Esophagus (tissue), 2 donors: ENCODE results near the gene STXBP2. TPM values are rescaled to one million over a fixed set of nuclear protein-coding genes. Genes with fewer than 3 reads are reported as not detected.

Experiments used
- H3K27ac ChIP-seq, 2 donors: one replicate each; pipeline ENCODE4 v1.5.1; 2013; ENCODE audit warnings: low read depth in 2 of 2, mild to moderate bottlenecking in 2 of 2, inconsistent platforms in 1 of 2, low read length in 1 of 2, moderate library complexity in 1 of 2
- H3K27me3 ChIP-seq, 2 donors: one replicate each; pipeline ENCODE4 v1.6.1; 2013; ENCODE audit warnings: low read length in 2 of 2, control low read depth in 1 of 2, mild to moderate bottlenecking in 1 of 2; ENCODE audit not compliant: insufficient read depth in 2 of 2, control insufficient read depth in 1 of 2
- H3K36me3 ChIP-seq, 2 donors: one replicate each; pipeline ENCODE4 v1.6.1; 2013; ENCODE audit warnings: low read length in 1 of 2; ENCODE audit not compliant: control insufficient read depth in 2 of 2, insufficient read depth in 2 of 2
- H3K4me1 ChIP-seq, 2 donors: one replicate each; pipeline ENCODE4 v1.6.1; 2013; ENCODE audit warnings: low read length in 1 of 2; ENCODE audit not compliant: control insufficient read depth in 2 of 2, insufficient read depth in 2 of 2
- H3K4me3 ChIP-seq, 2 donors: one replicate each; pipeline ENCODE4 v1.5.1; 2013; ENCODE audit warnings: low read length in 2 of 2, mild to moderate bottlenecking in 2 of 2, low read depth in 1 of 2, moderate library complexity in 1 of 2
- H3K9me3 ChIP-seq, 2 donors: one replicate each; pipeline ENCODE4 v1.6.1; 2013; ENCODE audit warnings: mild to moderate bottlenecking in 2 of 2, low read depth in 1 of 2, low read length in 1 of 2, moderate library complexity in 1 of 2; ENCODE audit not compliant: control insufficient read depth in 2 of 2, insufficient read depth in 1 of 2
- WGBS, 2 donors: extraction: QIAGEN DNeasy Blood & Tissue Kit; methylation state at CpG; one replicate each; pipeline ENCODE4 v1.1.7; 2013; 5-methylcytosine and 5-hydroxymethylcytosine counted together
- polyA plus RNA-seq, 2 donors: library from polyadenylated mRNA; stranded (reverse); fragments of 200-250 nt; gene quantifications; one replicate each; pipeline ENCODE4 v1.2.3, GENCODE V29; 2013
- donor health status: healthy with polysubstance abuse.
- donor health status: Bipolar disorder and iron deficiency.

STXBP2 gene
- polyA plus RNA-seq, 2 donors, result 73.2 to 88.7 TPM

DNA sequence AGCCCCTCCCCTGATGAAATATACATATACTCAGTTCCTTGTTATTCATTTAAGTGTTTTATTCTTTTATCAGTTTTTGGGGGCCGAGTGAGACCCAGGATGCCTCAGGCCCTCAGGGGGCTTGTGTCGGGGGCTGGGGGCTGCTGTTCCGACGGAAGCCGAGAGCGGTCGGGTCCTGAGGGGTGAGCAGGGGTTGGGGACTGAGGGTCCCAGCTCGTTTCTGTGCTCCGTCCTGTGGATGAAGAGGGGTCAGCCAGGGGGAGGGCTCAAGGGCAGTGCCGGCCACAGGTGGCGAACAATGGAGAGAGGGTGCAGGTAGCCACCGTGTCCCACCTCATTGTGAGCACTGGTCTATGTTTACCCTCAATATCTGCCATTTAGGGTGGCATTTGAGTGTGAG lies 5.3 kb upstream of the STXBP2 start:
- Histone ChIP-seq H3K4me1 (peaks cover 9 to 22% of the 10 kb centered on the region in 2 donors), H3K4me3 (no peak overlapping the region), H3K27ac (no peak overlapping the region), H3K36me3 (peaks cover 0 to 15% of the 10 kb centered on the region in 2 donors), H3K9me3 (no peaks in the 10 kb centered on the region), H3K27me3 (no peaks in the 10 kb centered on the region)
- WGBS, 2 donors, result 87 to 91% methylated on average over 12 of the region's 12 CpGs

GRCh38 chr19:7632340-7633203 lies 4.3 kb upstream of the STXBP2 start:
- H3K4me3 ChIP-seq, result no peak overlapping the region
- H3K27ac ChIP-seq, result no peak overlapping the region
- no peaks in the 10 kb centered on the region for H3K27me3 ChIP-seq
- WGBS, 2 donors, result 91 to 93% methylated on average over 37 to 40 of the region's 40 CpGs
- H3K36me3 ChIP-seq, result peaks cover 0 to 10% of the 10 kb centered on the region in 2 donors
- H3K9me3 ChIP-seq, result no peaks in the 10 kb centered on the region
- H3K4me1 ChIP-seq, result peaks cover 6 to 22% of the 10 kb centered on the region in 2 donors

DNA sequence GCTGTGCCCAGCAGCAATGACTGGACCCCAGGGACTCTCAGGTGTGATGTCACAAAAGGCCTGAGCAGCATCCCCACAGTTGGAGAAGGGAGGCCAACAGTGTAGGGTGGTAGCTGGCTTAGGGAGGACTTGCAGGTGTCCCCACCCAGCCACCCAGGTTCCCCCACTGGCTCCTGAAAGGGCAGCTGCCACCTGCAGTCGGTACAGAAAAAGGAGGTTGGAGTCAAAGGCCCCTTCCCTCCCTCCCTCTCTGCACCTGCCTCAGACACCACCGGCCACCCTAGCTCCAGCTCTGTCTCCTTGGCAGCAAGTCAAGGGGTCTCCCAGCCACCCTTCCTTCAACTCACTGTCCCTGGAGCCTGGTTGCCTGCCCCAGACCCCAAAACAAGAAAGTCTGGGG lies 3.2 kb upstream of the STXBP2 start, which contains the start of gene PCP2:
TSS of gene PCP2 (minus strand) at position 22 of the 400 bp plus-strand sequence. CDS start 262 bp downstream, outside the sequence.
- no peaks in the 10 kb centered on the region for H3K9me3 ChIP-seq
- H3K4me1 ChIP-seq, result peaks cover 3 to 12% of the 10 kb centered on the region in 2 donors
- no peak within 1 kb of the TSS for H3K4me3 ChIP-seq
- peaks cover 0 to 10% of the 10 kb centered on the region in 2 donors for H3K36me3 ChIP-seq
- WGBS, 2 donors, result 13% methylated on average over 1 of the region's 2 CpGs; no CpG with 5 or more reads in 1 of the 2 donors
- H3K27me3 ChIP-seq, result no peaks in the 10 kb centered on the region
- H3K27ac ChIP-seq, result no peak within 1 kb of the TSS

DNA sequence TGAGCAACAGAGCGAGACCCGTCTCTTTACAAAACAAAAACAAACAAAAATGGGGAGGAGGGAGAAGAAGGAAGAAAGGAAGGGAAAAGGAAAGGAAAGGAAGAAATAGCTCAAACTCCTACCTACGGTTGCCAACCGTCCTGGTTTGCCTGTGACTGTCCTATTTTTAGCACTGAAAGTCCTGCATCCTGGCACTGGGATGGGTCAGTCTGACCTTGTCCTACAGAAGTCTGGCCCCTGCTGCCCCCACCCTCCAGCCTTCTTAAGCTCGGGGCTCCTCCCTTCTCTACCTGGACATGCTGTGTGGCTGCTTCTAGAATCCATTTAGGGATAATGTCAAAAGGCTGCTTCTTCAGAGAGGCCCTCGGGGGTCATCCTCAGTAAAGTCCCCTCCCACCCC lies 1.2 kb upstream of the STXBP2 start:
- WGBS, 2 donors, result 48 to 49% methylated on average over 6 of the region's 6 CpGs
- Histone ChIP-seq H3K36me3 (peaks cover 0 to 24% of the 10 kb centered on the region in 2 donors), H3K4me3 (no peak overlapping the region)

DNA sequence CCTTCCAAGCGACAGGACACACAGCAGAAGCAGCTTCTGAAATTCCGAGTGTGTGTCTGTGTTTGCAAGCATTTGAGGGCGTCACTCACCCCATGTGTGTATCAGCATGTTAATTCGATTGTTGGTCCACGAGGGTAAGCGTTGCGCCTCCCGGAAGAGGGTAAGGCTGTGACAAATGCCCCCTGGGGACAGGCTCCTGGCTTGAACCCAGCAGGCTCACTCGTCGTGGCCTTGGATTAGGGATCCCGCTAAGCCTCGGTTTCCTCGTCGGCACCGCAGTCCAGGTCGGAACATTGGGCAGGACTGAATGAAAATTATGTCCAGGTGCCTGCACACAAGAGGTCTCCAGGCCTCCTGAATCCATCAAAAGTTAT lies 606 bp upstream of the STXBP2 start:
- H3K27ac ChIP-seq, result peak overlapping the region; percentile 38 to 51
- H3K4me3 ChIP-seq, result peak overlapping the region in 1 of 2 donors; percentile 33
- WGBS, 2 donors, result 59 to 62% methylated on average over 16 of the region's 16 CpGs
- no peaks in the 10 kb centered on the region for H3K27me3 ChIP-seq
- no peaks in the 10 kb centered on the region for H3K9me3 ChIP-seq
- peaks cover 0 to 13% of the 10 kb centered on the region in 2 donors for H3K4me1 ChIP-seq
- H3K36me3 ChIP-seq, result peaks cover 0 to 24% of the 10 kb centered on the region in 2 donors

More for the DNA sequence above, 1.2 kb upstream of the STXBP2 start:
- no peaks in the 10 kb centered on the region for H3K27me3 ChIP-seq
- H3K9me3 ChIP-seq, result no peaks in the 10 kb centered on the region
- H3K4me1 ChIP-seq, result peaks cover under 1 to 15% of the 10 kb centered on the region in 2 donors
- H3K27ac ChIP-seq, result no peak overlapping the region

DNA sequence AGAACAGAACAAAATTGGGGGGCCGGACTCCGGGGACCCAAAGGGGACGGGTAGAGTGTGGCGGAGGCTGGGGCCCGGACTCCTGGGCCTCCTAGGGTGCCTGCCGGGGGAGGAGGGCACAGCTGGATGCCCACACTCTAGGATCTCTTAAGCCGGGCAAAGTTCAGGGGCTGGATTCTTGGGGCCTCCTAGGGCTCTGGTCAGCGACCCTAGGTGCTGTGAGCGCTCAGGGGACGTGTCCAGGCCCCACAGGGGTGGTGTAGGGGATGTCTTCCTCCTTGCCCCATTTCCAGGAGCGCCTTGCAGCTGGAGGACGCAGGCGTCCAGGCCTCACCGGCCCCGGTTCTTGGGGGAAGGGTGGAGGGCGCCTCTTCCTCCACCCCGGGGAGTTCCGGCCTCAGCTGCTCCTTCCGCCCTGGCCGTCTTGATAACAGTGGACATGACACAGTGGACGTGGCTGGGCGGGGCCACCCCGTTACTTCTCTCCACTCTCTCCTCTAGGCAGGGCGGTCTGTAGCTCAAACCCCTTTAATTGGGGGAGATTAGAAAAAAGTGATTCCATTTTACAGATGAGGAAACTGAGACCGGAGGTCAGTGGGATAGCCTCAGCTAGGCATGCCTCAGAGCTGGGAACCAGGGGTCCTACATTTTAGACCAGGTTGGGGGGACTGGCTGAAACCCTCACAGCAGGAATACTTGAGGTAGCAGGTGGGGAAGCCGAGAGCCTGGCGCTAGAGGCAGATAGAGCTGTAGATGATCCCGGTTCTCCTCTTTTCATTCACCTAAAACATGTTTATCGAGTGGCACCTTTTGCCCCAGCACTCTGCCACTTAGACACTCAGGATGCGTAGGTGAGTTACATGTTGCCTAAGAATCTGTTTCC lies 705 bp downstream of the STXBP2 start:
- Histone ChIP-seq H3K4me3 (peak overlapping the region; percentile 69 to 72), H3K4me1 (peaks cover 0 to 13% of the 10 kb centered on the region in 2 donors), H3K36me3 (peaks cover 0 to 23% of the 10 kb centered on the region in 2 donors), H3K27ac (peak overlapping the region; percentile 76 to 80), H3K9me3 (no peaks in the 10 kb centered on the region), H3K27me3 (no peaks in the 10 kb centered on the region)
- 34% methylated on average over 26 to 30 of the region's 30 CpGs for WGBS, 2 donors

DNA sequence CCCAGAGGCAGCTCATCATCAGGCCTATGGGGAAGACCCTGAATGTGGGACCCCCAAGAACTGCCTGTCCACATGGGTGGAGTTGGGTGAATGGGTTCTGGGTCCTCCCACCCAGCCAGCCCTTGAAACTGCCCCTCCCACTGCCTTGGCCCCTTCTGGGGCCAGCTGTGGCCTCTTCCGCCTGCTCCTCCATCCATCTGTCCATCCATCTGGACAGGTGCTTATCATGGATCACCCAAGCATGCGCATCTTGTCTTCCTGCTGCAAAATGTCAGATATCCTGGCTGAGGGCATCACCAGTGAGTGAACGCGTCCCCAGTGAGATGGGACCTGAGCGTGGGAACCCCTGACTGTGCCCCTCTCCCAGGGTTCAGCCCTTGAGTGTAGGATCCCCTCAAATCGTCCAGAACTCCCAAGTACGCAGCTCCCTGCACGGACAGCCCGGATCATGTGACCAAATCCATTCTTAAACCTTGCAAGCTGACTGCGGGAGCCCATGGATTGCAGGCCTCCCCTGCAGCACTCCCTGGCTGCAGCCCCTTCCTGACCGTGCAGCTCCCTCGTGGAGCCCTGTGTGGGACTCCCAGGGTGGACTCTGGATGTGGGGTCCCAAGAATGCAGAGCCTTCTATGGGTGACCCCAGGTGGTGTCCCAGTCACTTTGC lies 2.0 kb downstream of the STXBP2 start:
- H3K27me3 ChIP-seq, result no peaks in the 10 kb centered on the region
- WGBS, 2 donors, result 79 to 80% methylated on average over 12 of the region's 12 CpGs

DNA sequence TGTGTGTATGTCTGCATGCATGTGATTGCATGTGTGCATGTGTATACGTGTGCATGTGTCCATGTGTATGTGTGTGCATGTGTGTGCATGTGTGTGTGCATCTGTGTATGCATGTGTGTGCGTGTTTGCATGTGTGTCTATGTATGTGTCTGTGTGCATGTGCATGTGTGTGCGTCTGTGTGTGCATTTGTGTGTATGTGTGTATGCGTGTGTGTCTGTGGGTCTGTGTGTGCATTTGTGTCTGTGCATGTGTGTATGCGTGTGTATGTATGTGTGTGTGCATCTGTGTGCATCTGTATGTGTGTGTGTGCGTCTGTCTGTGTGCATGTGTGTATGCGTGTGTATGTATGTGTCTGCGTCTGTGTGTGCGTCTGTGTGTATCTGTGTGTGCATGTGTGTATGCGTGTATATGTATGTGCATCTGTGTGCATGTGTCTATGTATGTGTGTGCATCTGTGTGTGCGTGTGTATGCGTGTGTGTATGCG lies 3.0 kb downstream of the STXBP2 start:
- H3K9me3 ChIP-seq, result no peaks in the 10 kb centered on the region
- H3K27ac ChIP-seq, result no peak overlapping the region
- WGBS, 2 donors, result 96 to 97% methylated on average over 13 of the region's 13 CpGs
- no peak overlapping the region for H3K4me3 ChIP-seq
- no peaks in the 10 kb centered on the region for H3K27me3 ChIP-seq
- H3K4me1 ChIP-seq, result peaks cover 0 to 13% of the 10 kb centered on the region in 2 donors
- peaks cover 0 to 24% of the 10 kb centered on the region in 2 donors for H3K36me3 ChIP-seq

More for the DNA sequence above, 2.0 kb downstream of the STXBP2 start:
- peaks cover 0 to 22% of the 10 kb centered on the region in 2 donors for H3K36me3 ChIP-seq
- H3K4me1 ChIP-seq, result peaks cover 0 to 13% of the 10 kb centered on the region in 2 donors
- no peaks in the 10 kb centered on the region for H3K9me3 ChIP-seq
- H3K4me3 ChIP-seq, result no peak overlapping the region
- H3K27ac ChIP-seq, result no peak overlapping the region

GRCh38 chr19:7640803-7641202 lies 3.9 kb downstream of the STXBP2 start:
- H3K4me1 ChIP-seq, result peaks cover 0 to 13% of the 10 kb centered on the region in 2 donors
- H3K27me3 ChIP-seq, result no peaks in the 10 kb centered on the region
- H3K9me3 ChIP-seq, result no peaks in the 10 kb centered on the region
- 92 to 94% methylated on average over 11 of the region's 11 CpGs for WGBS, 2 donors
- H3K4me3 ChIP-seq, result no peak overlapping the region
- H3K27ac ChIP-seq, result no peak overlapping the region
- H3K36me3 ChIP-seq, result peaks cover 0 to 24% of the 10 kb centered on the region in 2 donors
